Lower leg skin (tissue), 3 donors: ENCODE measurements around the gene CEP112.

Experiments used
- POLR2A ChIP-seq, 2 donors: fragments of 450-650 bp; IDR thresholded peaks; one replicate each; pipeline ENCODE4 v1.6.1; 2016 to 2017; ENCODE audit warnings: antibody characterized with exemption in 2 of 2, mild to moderate bottlenecking in 1 of 2, moderate library complexity in 1 of 2
- TF ChIP-seq, protein P1 (sequence below), 3 donors: fragments of 450-650 bp; IDR thresholded peaks; one replicate each; pipeline ENCODE4 v1.5.1; 2016; ENCODE audit warnings: antibody characterized with exemption in 3 of 3, mild to moderate bottlenecking in 3 of 3, moderate library complexity in 2 of 3

DNA sequence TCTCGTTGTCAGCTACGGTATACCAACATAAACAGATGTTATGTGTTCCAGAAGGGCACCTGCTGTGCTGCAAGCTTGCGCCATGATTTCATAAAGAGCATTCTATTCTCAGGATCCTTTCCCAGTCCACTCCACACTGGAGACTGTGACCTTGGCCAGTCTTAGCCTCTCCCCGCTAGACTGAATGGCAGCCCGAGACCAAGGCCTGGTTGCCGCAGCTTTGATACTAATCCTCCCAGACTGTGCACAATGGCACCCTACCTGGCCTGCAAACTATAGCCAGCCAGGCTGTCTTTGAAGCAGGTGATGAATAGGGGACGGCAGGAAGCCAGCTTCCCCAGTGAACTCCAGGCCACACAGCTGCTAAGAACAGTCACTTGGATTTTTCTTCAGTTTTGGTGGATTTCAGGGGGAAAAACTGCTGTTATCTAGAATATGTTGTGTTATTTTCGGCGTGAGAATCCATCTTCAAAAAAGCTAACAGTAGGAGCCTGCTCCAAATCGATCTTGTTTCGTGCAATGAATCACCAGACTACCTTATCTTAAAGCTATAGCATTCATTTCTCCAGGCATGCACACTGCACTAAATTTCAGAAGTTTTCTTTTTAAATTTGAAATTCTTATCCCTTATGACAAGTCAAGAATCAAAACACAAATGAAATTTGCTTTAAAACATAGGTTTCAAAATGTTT is 289.0 kb downstream of the CEP112 start:
- TF ChIP-seq, protein P1, sequence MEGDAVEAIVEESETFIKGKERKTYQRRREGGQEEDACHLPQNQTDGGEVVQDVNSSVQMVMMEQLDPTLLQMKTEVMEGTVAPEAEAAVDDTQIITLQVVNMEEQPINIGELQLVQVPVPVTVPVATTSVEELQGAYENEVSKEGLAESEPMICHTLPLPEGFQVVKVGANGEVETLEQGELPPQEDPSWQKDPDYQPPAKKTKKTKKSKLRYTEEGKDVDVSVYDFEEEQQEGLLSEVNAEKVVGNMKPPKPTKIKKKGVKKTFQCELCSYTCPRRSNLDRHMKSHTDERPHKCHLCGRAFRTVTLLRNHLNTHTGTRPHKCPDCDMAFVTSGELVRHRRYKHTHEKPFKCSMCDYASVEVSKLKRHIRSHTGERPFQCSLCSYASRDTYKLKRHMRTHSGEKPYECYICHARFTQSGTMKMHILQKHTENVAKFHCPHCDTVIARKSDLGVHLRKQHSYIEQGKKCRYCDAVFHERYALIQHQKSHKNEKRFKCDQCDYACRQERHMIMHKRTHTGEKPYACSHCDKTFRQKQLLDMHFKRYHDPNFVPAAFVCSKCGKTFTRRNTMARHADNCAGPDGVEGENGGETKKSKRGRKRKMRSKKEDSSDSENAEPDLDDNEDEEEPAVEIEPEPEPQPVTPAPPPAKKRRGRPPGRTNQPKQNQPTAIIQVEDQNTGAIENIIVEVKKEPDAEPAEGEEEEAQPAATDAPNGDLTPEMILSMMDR (IDR thresholded peaks at IDR 0.05) = no peak
- TF ChIP-seq POLR2A (IDR thresholded peaks at IDR 0.05) = no peak
